ENCODE measurements around the gene IL1RL1.
A peak's percentile ranks its signal among the peaks of the same experiment; 100 is the strongest.

- TF ChIP-seq POLR2A (IDR thresholded peaks at IDR 0.05): peak in 1 of 2 donors; percentile 14
- TF ChIP-seq, protein P1, sequence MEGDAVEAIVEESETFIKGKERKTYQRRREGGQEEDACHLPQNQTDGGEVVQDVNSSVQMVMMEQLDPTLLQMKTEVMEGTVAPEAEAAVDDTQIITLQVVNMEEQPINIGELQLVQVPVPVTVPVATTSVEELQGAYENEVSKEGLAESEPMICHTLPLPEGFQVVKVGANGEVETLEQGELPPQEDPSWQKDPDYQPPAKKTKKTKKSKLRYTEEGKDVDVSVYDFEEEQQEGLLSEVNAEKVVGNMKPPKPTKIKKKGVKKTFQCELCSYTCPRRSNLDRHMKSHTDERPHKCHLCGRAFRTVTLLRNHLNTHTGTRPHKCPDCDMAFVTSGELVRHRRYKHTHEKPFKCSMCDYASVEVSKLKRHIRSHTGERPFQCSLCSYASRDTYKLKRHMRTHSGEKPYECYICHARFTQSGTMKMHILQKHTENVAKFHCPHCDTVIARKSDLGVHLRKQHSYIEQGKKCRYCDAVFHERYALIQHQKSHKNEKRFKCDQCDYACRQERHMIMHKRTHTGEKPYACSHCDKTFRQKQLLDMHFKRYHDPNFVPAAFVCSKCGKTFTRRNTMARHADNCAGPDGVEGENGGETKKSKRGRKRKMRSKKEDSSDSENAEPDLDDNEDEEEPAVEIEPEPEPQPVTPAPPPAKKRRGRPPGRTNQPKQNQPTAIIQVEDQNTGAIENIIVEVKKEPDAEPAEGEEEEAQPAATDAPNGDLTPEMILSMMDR (IDR thresholded peaks at IDR 0.05): peak; percentile 15 to 90 (median 76)
These were observed 44.4 kb downstream of the IL1RL1 start, which contains the start of gene IL18R1 for GRCh38 chr2:102355526-102356380.

Data from Peyer's patch (tissue), 4 donors.